GM21515 (cell line): ENCODE data around the gene ZBTB11.
"Not testable (repeated sequence)": the region's sequence is repeated elsewhere in the genome, so short reads cannot be mapped to it uniquely, and the experiment has no call there.

Experiments used
- ATAC-seq: cut with Tn5 transposase; IDR thresholded peaks from one replicate; pipeline ENCODE4 v1.9.1; 2021; ENCODE audit not compliant: unreplicated experiment

The ZBTB11 gene, protein sequence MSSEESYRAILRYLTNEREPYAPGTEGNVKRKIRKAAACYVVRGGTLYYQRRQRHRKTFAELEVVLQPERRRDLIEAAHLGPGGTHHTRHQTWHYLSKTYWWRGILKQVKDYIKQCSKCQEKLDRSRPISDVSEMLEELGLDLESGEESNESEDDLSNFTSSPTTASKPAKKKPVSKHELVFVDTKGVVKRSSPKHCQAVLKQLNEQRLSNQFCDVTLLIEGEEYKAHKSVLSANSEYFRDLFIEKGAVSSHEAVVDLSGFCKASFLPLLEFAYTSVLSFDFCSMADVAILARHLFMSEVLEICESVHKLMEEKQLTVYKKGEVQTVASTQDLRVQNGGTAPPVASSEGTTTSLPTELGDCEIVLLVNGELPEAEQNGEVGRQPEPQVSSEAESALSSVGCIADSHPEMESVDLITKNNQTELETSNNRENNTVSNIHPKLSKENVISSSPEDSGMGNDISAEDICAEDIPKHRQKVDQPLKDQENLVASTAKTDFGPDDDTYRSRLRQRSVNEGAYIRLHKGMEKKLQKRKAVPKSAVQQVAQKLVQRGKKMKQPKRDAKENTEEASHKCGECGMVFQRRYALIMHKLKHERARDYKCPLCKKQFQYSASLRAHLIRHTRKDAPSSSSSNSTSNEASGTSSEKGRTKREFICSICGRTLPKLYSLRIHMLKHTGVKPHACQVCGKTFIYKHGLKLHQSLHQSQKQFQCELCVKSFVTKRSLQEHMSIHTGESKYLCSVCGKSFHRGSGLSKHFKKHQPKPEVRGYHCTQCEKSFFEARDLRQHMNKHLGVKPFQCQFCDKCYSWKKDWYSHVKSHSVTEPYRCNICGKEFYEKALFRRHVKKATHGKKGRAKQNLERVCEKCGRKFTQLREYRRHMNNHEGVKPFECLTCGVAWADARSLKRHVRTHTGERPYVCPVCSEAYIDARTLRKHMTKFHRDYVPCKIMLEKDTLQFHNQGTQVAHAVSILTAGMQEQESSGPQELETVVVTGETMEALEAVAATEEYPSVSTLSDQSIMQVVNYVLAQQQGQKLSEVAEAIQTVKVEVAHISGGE

GRCh38 chr3:101676765-101677435 is at the start of gene ZBTB11:
Gene ZBTB11, minus strand, starts transcription at chr3:101677132. Its CDS starts 218 bp downstream, at chr3:101676914.
- peak; percentile 64 for ATAC-seq

- ATAC-seq, result no peak
Observed at GRCh38 chr3:101725890-101726275, 49.0 kb upstream of the ZBTB11 start.

DNA sequence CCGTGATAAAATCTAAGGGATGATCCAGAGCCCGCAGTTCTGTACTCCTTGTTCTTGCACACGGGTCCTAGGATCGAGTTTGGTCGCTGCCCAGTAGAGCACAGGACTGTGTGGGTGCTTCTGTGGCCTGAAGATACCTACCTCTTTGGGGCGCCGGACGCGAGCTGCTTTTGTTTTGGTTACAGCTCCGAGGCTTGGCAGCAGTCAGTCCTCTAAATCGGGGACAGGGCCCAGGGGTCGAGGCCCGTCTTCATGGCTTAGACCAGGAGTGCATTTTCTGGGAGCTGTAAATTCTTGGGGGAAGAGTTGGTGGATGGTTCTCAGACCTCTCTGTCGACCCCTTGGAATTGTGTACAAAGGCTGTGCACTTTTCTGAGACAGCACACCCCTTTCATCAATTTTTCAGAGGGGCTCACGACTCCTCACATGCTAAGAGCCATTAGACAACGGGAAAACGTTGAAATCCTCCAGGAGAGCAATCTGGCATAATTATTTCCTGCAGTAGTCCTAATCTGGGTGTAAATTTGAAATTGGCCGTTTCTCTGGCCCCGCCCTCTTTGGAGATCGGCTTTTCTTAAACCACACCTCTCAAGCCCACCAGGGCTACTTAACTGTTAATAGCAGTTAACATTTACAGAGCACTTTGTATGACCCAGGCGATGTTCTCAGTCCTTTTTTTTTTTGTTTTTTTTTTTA is 48.4 kb upstream of the ZBTB11 start:
- peak; percentile 27 for ATAC-seq

DNA sequence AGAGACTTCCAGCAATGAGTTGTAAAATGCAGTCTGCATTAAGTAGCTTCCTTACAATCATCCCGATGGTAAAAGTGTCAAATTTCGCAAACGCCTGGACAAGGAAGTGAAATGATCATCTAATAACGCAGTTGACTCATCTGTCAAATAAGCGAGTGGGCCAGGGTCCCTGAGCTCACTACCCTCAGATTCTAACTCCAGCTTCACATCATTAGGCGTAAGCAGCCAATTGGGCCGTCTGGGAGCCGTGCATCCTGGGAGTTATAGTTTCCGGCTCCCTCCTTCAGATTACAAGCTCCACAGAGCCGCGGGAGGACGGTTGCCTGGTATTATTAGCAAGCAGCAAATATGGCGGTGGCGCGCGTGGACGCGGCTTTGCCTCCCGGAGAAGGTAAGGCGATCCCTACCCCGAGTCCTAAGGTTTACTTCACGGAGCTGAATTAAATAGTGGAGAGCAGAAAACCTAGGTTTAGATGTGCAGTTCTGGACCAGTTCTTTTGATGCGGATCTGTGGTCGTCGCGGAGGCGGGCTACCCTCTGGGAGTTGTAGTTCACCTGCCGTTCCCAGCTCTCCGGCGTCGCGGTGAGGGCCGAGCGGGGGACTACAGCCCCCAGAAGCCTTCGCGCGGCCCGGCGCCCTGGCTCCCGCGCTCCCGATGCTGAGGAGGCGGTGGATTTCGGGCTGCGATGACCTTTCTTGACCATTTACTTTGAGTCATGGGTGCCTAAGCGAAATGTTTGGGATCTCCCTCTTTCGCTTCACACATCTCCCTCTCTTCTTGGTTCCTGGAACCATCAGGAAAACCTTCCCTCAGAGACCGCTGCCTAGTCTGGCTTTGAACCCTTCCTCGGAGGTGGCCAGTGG is 47.6 kb upstream of the ZBTB11 start, which contains the start of gene CEP97:
TSS of gene CEP97 (plus strand) at position 286 of the 865 bp plus-strand sequence. CDS start at position 349, 63 bp downstream.
- peak; percentile 89 for ATAC-seq

DNA sequence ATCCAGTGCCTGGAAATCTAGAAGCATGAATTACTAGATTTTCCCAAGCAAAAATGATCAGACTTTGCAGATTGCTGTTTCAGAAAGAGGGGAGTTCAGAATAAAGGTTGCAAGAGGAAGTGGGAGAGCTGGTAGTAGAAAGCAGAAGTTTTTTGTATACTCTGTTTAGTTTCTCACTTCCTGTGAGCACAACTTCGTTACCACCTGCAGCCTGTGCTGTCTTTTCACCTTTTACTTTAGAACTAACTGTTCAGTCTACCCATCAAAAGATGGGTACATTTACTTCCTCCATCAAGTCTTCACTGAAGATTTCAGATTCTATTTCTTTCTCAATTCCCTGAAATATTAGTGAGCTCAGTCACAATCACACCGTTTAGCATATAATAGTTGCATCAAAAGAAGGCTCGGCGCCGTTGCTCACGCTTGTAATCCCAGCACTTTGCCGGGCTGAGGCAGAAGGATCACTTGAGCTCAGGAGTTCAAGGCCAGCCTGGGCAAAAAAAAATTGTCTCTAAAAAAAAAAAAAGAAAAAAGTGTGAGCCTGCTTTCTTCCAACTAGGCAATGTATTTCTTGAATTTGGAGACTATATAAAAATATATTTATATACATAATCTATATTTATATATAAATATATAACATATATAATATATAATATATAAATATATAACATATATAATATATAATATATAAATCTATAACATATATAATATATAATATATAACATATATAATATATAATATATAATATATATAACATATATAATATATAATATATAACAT is 45.7 kb upstream of the ZBTB11 start:
- peak; percentile 56 for ATAC-seq

GRCh38 chr3:101720851-101721840 is 44.2 kb upstream of the ZBTB11 start:
- ATAC-seq, result no peak

GRCh38 chr3:101719604-101720185 is 42.8 kb upstream of the ZBTB11 start:
- ATAC-seq, result no peak

DNA sequence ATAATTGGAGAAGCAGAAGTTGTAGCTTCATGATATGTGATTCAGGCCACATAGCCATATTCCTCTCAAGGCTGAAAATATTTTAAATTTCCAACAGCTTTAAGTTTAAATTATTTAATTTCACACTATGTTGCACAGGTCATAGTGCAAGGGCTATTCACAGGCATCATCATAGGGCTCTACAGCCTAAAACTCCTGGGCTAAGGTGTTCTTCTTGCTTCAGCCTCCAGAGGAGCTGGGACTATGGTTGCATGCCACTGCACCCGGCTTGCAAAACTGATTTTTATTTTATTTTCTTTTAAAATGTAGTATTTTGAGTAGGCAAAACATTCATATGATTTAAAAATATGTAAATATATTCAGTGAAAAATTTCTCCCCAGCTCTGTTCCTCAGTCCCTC is 41.5 kb upstream of the ZBTB11 start:
- ATAC-seq, result no peak

- ATAC-seq, result no peak
Observed at GRCh38 chr3:101709126-101709525, 32.2 kb upstream of the ZBTB11 start.

GRCh38 chr3:101704639-101705038 is 27.7 kb upstream of the ZBTB11 start:
- ATAC-seq, result not testable (repeated sequence)

GRCh38 chr3:101703169-101703568 is 26.2 kb upstream of the ZBTB11 start:
- no peak for ATAC-seq

- no peak for ATAC-seq
Observed at GRCh38 chr3:101702726-101703125, 25.8 kb upstream of the ZBTB11 start.

- no peak for ATAC-seq
Observed at GRCh38 chr3:101701696-101702634, 25.0 kb upstream of the ZBTB11 start.

GRCh38 chr3:101695779-101696372 is 18.9 kb upstream of the ZBTB11 start:
- no peak for ATAC-seq

DNA sequence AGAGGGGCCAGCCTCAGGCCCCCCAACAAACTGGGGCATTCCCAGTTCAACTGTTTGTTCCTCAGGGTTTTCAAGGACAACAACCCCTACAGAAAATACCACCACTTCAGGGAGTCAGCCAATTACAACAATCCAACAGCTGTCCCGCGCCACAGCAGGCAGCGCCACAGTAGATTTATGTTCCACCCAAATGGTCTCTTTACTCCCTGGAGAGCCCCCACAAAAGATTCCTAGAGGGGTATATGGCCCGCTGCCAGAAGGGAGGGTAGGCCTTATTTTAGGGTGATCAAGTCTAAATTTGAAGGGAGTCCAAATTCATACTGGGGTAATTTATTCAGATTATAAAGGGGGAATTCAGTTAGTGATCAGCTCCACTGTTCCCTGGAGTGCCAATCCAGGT is 17.9 kb upstream of the ZBTB11 start:
- not testable (repeated sequence) for ATAC-seq
